Parathyroid adenoma (tissue), 2 donors: ENCODE data around the gene GABRA4.
A peak's percentile ranks its signal among the peaks of the same experiment; 100 is the strongest.

ENCODE experiments used
- H2AFZ ChIP-seq: fragments of 300-600 bp; sonication (generic); one replicate; pipeline ENCODE4 v1.7.0; 2017; ENCODE audit warnings: antibody characterized with exemption, mild to moderate bottlenecking
- H3K27ac ChIP-seq: fragments of 300-600 bp; sonication (generic); one replicate; pipeline ENCODE4 v1.7.0; 2017
- H3K27me3 ChIP-seq: fragments of 300-600 bp; sonication (generic); one replicate; pipeline ENCODE4 v1.7.0; 2017; ENCODE audit warnings: low read length; ENCODE audit not compliant: control insufficient read depth, insufficient read depth
- H3K36me3 ChIP-seq: fragments of 300-600 bp; sonication (generic); one replicate; pipeline ENCODE4 v1.7.0; 2017; ENCODE audit warnings: low read length; ENCODE audit not compliant: control insufficient read depth, insufficient read depth
- H3K4me1 ChIP-seq: fragments of 300-600 bp; sonication (generic); one replicate; pipeline ENCODE4 v1.7.0; 2017; ENCODE audit warnings: control low read depth
- H3K4me2 ChIP-seq: fragments of 300-600 bp; sonication (generic); one replicate; pipeline ENCODE4 v1.7.0; 2017; ENCODE audit warnings: low read length
- H3K4me3 ChIP-seq: fragments of 300-600 bp; sonication (generic); one replicate; pipeline ENCODE4 v1.7.0; 2017; ENCODE audit warnings: low read depth, low read length
- H3K79me2 ChIP-seq: fragments of 300-600 bp; sonication (generic); one replicate; pipeline ENCODE4 v1.7.0; 2017; ENCODE audit warnings: control low read depth
- H3K9ac ChIP-seq: fragments of 300-600 bp; sonication (generic); one replicate; pipeline ENCODE4 v1.7.0; 2017; ENCODE audit warnings: mild to moderate bottlenecking
- H3K9me3 ChIP-seq: fragments of 300-600 bp; sonication (generic); one replicate; pipeline ENCODE4 v1.7.0; 2017; ENCODE audit warnings: low read length; ENCODE audit not compliant: control insufficient read depth
- TF ChIP-seq, protein P1 (sequence below): fragments of 300-600 bp; sonication (generic); IDR thresholded peaks from one replicate; pipeline ENCODE4 v1.7.0; 2017; ENCODE audit warnings: antibody characterized with exemption, mild to moderate bottlenecking
- donor health status: primary hyperparathyroidism.

Gene GABRA4

DNA sequence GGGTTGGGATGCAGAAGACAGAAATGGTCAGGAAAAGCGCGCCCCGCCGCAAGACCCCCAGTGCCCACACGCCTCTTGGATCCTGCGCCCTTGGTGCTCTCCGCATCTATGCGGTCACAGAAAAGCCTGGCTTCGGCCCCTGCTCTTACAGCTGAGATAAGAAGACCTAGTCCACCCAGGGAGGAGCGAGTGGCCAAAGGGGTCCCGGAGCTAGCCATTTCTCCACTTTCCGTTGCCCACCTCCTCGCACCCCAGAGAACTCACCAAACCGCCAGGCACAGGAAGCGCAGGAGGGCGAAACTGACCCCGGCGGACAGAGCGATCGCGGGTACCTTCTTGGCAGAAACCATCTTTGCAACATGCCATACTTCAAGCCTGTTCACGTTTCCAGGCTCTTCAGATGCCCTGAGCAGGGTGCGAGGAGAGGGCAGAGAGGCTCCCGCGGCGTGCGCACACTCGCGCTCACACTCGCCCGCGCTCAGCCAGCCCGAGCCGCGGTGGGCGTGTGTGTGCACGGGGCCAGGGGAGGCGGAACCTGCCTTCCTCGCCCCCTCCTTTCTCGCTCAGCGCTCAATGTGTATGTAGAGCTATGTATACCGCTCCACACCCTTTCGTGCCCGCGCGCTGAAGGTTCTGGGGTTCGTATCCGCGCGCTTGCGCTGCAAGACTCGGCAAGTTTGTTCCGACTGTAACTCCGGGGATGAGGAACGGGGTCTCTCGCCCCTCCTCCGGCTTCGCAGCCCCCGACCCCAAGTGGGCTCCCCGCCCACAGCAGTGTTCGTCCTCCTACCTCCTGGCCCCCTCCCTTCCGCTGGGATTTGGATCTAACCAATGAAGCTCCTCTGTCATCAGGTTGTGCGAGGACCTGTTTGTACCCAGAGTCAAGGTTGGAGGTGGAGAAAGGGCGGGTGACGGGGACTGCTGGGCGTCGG, at the start of gene GABRA4:
Gene GABRA4 (minus strand): TSS at position 507 of the 932 bp plus-strand sequence. CDS start 157 bp downstream, at position 350.
- Histone ChIP-seq H3K36me3 (no peaks in the 10 kb centered on the region), H2AFZ (no peak within 1 kb of the TSS), H3K4me3 (peak within 1 kb of the TSS; percentile 51), H3K9me3 (no peaks in the 10 kb centered on the region), H3K9ac (no peak within 1 kb of the TSS), H3K27ac (no peak within 1 kb of the TSS), H3K27me3 (no peaks in the 10 kb centered on the region), H3K79me2 (no peaks in the 10 kb centered on the region), H3K4me2 (peak within 1 kb of the TSS; percentile 39), H3K4me1 (no peaks in the 10 kb centered on the region)
- TF ChIP-seq, protein P1, sequence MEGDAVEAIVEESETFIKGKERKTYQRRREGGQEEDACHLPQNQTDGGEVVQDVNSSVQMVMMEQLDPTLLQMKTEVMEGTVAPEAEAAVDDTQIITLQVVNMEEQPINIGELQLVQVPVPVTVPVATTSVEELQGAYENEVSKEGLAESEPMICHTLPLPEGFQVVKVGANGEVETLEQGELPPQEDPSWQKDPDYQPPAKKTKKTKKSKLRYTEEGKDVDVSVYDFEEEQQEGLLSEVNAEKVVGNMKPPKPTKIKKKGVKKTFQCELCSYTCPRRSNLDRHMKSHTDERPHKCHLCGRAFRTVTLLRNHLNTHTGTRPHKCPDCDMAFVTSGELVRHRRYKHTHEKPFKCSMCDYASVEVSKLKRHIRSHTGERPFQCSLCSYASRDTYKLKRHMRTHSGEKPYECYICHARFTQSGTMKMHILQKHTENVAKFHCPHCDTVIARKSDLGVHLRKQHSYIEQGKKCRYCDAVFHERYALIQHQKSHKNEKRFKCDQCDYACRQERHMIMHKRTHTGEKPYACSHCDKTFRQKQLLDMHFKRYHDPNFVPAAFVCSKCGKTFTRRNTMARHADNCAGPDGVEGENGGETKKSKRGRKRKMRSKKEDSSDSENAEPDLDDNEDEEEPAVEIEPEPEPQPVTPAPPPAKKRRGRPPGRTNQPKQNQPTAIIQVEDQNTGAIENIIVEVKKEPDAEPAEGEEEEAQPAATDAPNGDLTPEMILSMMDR: no peak

DNA sequence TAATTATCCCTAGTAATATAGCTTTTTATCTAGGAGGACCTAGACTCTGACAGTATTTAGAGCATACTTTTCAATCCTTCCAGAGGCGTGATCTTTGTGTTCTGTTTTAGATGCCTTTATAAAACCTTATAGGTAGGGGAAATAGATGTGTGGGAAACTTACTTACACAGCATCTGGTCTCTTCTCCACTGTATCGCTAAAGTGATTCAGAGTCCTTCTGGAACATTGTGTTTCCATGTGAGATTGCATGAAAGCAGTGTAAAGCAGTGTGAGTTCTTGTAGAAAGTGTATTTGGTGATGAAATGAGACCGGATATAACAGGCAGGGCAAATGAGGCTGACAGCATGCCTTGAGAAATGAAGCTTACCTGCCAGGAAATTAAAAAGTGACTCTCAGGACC, 47.4 kb upstream of the GABRA4 start:
- H3K4me2 ChIP-seq: no peak overlapping the region

DNA sequence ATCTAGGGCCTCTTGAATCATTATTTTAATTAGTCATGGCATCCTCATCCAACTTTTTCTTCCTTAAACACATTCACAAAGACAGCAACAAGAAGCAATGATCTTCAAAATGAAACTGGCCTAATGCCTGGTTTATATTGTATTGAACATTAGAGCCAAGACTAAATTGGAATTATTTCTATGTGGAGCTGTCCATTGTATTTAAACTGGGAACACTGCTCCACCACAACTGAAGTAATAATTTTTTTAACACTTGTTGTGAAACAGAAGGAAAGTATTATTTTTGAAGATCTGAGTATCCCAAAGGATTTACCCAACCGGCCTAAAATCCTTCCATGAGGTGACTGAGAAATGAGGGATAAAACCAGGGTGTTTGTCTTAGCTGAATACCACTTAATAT, 44.9 kb upstream of the GABRA4 start:
- Histone ChIP-seq H2AFZ (no peak overlapping the region), H3K36me3 (no peaks in the 10 kb centered on the region), H3K4me2 (no peak overlapping the region), H3K79me2 (no peaks in the 10 kb centered on the region), H3K27me3 (no peaks in the 10 kb centered on the region), H3K27ac (no peak overlapping the region), H3K9ac (no peak overlapping the region), H3K4me1 (no peaks in the 10 kb centered on the region), H3K9me3 (no peaks in the 10 kb centered on the region), H3K4me3 (no peak overlapping the region)
- TF ChIP-seq, protein P1: no peak

More for the DNA sequence above, 47.4 kb upstream of the GABRA4 start:
- H3K79me2 ChIP-seq: no peaks in the 10 kb centered on the region
- H3K4me3 ChIP-seq: no peak overlapping the region
- H3K27ac ChIP-seq: no peak overlapping the region
- H2AFZ ChIP-seq: no peak overlapping the region
- no peaks in the 10 kb centered on the region for H3K4me1 ChIP-seq
- no peaks in the 10 kb centered on the region for H3K9me3 ChIP-seq
- no peaks in the 10 kb centered on the region for H3K36me3 ChIP-seq
- H3K27me3 ChIP-seq: no peaks in the 10 kb centered on the region
- H3K9ac ChIP-seq: no peak overlapping the region
- TF ChIP-seq, protein P1: no peak

DNA sequence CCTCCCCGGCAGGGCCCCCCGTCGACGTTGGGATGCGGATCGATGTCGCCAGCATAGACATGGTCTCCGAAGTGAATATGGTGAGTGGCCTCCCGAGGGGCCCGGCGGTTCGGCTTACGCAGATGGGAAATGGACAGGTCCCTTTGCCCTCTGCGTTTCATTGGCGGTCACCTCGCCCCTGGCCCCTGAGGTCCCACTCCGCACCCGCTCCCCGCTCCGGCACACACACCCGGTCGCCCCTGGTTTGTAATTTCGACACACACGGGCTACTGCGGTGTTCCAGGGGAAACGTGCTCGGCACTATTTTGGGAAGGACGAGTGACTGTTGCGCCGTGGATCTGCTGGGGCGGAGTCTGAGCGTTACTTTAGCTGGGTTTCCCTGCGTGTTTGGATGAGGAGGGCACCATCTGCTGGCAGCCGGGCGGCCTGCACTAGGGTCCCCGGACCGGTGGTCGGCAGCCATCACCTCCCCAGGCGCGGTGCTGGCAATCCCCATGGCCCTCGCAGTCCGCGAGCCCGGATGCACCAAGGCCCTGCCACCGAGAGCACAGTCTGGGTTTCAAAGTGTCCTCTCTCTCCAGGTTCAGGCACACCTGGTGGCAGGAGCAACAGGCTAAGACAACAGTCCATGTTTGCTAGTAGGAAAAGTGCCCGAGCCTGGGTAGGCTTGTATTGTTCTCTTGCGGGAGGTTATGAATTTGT, 39.2 kb upstream of the GABRA4 start:
- peak overlapping the region; percentile 38 for H2AFZ ChIP-seq
- TF ChIP-seq, protein P1: no peak
- no peaks in the 10 kb centered on the region for H3K9me3 ChIP-seq
- no peaks in the 10 kb centered on the region for H3K27me3 ChIP-seq
- peak overlapping the region; percentile 97 for H3K4me2 ChIP-seq
- peak overlapping the region; percentile 74 for H3K4me3 ChIP-seq
- H3K36me3 ChIP-seq: peaks cover 2% of the 10 kb centered on the region
- no peak overlapping the region for H3K9ac ChIP-seq
- H3K27ac ChIP-seq: no peak overlapping the region
- H3K4me1 ChIP-seq: no peaks in the 10 kb centered on the region
- no peaks in the 10 kb centered on the region for H3K79me2 ChIP-seq
